Hematopoietic multipotent progenitor cell treated with erythropoietin and hydrocortisone succinate and interleukin-3 and kit ligand, for 8 days (in vitro differentiated cells): ENCODE results near the gene CCDC70.
"Not testable (repeated sequence)": the region's sequence is repeated elsewhere in the genome, so short reads cannot be mapped to it uniquely, and the experiment has no call there.

Experiments used
- DNase-seq: peaks from one replicate; pipeline ENCODE4 v3.0.0-alpha.2; 2015

Gene CCDC70

DNA sequence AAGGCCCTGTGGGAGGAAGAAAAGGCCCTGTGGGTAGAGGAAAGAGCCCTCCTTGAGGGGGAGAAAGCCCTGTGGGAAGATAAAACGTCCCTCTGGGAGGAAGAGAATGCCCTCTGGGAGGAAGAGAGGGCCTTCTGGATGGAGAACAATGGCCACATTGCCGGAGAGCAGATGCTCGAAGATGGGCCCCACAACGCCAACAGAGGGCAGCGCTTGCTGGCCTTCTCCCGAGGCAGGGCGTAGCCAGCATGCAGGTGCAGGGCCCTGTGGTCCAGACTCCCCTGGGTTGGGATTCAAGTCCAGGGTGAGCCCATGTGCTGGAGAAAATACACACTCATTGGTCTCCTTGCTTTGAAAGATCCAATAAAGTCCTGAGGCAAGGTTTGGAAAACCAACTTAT lies 4.1 kb downstream of the CCDC70 start:
- no peak for DNase-seq

GRCh38 chr13:51867062-51867461 lies 5.3 kb downstream of the CCDC70 start:
- no peak for DNase-seq

GRCh38 chr13:51869916-51870315 lies 8.1 kb downstream of the CCDC70 start:
- DNase-seq, result no peak

DNA sequence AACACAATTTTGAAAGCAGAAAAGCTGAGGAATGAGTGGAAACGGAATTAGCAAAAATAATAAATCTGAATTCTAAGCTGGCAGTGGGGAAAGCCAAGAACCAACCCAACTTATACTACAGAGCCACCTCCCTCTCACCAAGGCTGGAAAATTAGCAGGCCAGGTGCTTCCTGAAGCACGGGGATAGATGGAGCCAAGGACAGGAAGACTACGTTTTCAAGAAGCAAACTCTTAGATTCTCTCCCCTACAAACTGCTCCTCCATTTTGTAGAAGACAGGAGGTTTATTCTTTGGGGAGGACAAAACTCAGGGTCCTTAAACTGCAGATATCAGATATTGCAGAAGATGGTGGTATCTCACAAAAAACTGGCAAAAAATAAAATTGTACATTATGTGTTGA lies 8.8 kb downstream of the CCDC70 start:
- DNase-seq, result no peak

GRCh38 chr13:51873117-51873798 lies 11.5 kb downstream of the CCDC70 start:
- DNase-seq, result no peak

DNA sequence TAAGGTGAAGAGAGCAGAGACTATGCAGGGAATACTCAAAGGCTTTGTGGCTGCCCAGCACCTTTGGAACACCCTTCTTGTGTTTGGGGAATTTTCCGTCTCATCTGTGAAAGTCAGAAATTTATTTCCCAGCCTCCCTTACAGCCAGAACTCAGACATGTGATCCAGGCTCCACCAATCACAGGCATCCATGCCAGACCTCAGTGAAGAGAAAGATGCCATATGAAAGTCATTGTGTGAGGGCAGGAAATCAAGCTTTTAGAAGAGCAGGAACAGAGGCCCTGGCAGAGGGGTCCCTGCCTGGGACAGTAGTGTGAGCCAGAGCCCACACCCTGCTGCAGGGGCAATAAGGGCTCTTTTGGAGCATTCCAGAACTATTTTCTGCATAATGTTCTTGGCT lies 12.1 kb downstream of the CCDC70 start:
- no peak for DNase-seq

GRCh38 chr13:51874651-51875050 lies 12.9 kb downstream of the CCDC70 start:
- DNase-seq, result no peak

- DNase-seq, result no peak
Observed at GRCh38 chr13:51879133-51879532, 17.4 kb downstream of the CCDC70 start.

DNA sequence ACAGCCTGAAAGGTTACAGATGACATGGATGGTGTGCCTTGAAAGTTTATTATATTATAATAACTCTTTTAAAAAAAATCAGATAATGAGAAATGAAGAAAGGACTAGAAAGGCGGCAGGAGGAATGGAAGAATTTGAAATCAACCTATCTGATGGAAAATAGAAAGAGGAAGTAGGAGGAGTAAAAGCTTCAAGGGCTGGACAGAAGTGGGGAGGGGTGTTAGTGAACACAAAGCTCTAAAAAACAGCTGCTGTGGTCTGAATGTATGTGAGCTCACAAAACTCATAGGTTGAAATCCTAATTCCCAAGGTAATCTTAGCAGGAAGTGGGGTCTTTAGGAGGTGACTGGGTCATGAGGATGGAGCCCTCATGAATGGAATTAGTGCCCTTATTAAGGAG lies 19.5 kb downstream of the CCDC70 start:
- no peak for DNase-seq

- no peak for DNase-seq
Observed at GRCh38 chr13:51882570-51883225, 20.9 kb downstream of the CCDC70 start.

GRCh38 chr13:51883226-51883600 lies 21.4 kb downstream of the CCDC70 start:
- DNase-seq, result no peak

- DNase-seq, result no peak
Observed at GRCh38 chr13:51885651-51886050, 23.9 kb downstream of the CCDC70 start.

DNA sequence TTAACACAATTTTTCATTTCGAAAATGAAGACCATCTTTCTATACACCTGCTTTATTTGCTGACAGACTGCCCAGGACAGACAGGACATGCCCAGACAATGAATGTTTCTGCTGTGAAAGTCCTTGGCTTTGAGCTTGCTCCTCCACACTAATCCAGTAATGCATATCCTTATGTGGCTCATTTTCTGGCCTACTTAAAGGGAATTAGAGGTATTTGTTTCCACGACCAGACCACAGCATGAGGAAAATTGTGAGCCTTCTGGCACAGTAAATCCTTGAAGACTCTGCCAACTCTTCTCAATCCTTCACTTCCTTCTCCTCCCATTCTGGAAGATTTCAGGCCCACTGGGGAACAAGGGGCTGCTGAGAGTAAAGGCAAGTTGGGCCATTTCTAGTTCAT lies 25.7 kb downstream of the CCDC70 start:
- no peak for DNase-seq

GRCh38 chr13:51892657-51893056 lies 30.9 kb downstream of the CCDC70 start:
- DNase-seq, result no peak

DNA sequence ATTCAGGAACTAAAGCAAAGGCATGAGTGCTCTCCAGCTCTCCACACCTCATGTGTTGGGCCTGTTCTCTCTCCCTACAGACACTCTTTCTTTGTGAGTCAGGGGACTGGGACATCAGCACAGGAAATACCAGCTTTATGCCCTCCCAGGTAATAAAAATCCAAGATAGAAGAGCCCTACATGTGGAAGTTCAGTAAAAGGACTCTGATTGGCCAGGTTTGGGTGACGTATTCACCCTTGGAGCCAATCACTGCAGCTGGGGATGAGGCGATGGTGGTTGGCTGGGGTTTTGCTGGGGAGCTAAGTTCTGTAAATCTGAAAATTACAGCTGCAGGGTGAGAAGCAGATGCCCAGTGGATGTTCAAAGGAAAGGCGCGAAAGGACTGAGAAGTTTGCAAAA lies 32.5 kb downstream of the CCDC70 start:
- DNase-seq, result no peak

DNA sequence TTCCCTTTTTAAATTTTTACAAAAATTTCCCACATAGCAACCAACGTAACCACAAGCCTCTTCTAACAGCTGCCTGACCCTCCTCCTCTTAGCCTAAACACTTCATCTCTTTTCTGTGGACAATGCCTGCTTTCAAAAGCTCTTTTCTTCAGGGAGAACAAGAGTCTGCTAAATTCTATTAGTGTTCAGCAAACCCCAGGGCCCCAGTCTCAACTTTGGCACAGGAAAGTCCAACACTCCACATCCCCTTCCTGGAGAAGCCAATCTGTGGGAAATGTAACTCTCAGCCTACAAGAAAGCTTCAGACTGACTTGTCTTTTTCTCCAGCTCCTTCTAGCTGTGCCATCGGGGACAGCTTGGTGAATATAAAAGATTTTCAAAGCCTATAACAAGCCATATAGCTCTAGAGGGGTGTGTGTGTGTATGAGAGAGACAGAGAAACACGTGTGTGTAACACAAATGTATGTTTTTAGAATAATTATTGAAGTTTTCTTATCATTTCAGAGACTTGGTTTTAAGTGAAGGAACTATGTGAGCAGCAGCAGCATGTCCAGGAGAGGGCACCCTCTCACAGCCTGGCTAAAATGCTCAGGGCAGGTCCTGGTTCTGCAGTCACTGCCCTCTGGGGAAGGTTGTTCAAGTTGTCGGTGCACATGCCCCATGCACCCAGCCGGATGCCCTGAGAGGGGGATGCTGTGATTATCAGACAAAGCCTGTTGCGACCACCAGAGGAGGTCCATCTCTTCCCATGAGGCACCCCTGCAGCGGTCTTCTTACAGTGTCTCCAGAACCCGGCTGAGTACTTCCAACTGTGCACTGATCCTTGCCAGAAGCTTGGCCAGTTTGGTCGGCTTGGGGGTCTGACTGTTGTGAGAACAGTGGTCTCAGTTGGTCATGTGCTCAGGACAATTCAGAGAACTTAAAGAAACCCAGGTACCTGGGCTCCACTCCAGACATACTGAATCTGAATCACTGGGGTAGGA lies 34.4 kb downstream of the CCDC70 start:
- peak; percentile 74 for DNase-seq

- no peak for DNase-seq
Observed at GRCh38 chr13:51900471-51900870, 38.7 kb downstream of the CCDC70 start.

DNA sequence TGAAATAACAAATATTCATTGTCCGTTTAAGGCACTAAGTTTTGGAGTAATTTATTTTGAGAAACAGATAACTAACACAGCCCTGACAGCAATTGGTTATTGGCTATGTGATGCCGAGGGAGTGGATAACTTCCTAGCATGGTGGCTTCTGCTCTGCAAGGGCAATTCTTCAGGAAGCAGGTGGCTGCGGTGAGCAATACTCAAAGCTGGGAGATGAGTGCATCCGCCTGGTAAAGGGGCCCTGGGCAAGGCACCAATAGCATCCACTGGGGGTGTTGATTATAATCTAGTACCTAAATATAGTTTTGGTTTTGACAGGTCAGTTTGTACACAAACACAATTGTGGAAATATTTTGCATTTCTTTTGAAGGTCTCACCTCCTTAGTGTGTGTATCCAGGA lies 41.0 kb downstream of the CCDC70 start:
- DNase-seq, result no peak

GRCh38 chr13:51905787-51906186 lies 44.0 kb downstream of the CCDC70 start:
- DNase-seq, result no peak

DNA sequence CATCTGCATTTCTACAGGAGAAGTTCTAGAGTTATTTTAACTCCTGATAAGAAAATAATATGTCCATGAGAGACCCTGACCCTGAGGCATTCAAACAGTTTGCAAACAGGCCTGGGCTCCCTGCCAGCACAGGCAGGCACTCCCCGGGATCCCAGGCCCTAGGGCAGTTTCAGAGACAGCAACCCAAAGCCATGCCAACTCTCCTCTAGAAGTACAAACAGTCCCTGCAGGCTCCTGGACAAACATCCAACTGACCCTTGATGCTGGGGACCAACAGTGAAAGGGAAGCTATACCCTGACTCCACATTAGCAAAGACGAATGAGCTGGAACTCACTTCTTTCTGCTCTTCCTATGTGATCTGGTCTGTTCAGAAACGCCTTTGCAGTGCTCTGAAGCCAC lies 44.8 kb downstream of the CCDC70 start:
- DNase-seq, result no peak

GRCh38 chr13:51907040-51907732 lies 45.4 kb downstream of the CCDC70 start:
- DNase-seq, result no peak

- not testable (repeated sequence) for DNase-seq
Observed at GRCh38 chr13:51909265-51909664, 47.5 kb downstream of the CCDC70 start.

GRCh38 chr13:51910508-51910907 lies 48.7 kb downstream of the CCDC70 start:
- DNase-seq, result no peak
